ENCODE results near the gene APP. TPM values are rescaled to one million over a fixed set of nuclear protein-coding genes. Genes with fewer than 3 reads are reported as not detected.

APP gene
- total and polyA plus RNA-seq, 7 donors = 71.7 to 355 (median 270) TPM

GRCh38 chr21:26007951-26008498 lies 162.5 kb downstream of the APP start:
- Histone ChIP-seq H3K4me3 (no peak overlapping the region), H3K27ac (peak overlapping the region in 2 of 4 donors; percentile 12 to 43)
- intact Hi-C loops (cut with DNase I) = loop anchor here (10.0 kb wide), 1 partner anchor 113 kb away; no protein-coding TSS in a partner anchor

GRCh38 chr21:26005464-26005863 lies 165.1 kb downstream of the APP start:
- no peaks in the 10 kb centered on the region for H3K9me3 ChIP-seq
- no peaks in the 10 kb centered on the region for H3K36me3 ChIP-seq
- no peak overlapping the region for H3K27ac ChIP-seq
- TF ChIP-seq CTCF (IDR thresholded peaks at IDR 0.05) (no peak), POLR2A (IDR thresholded peaks at IDR 0.05) (no peak), POLR2AphosphoS5 (IDR thresholded peaks at IDR 0.05) (no peak), EP300 (IDR thresholded peaks at IDR 0.05) (no peak)
- H3K4me3 ChIP-seq = no peak overlapping the region
- 97% methylated on average over 1 of the region's 1 CpG for WGBS, 2 donors
- intact Hi-C loops (cut with DNase I) = loop anchor here (10.0 kb wide), 1 partner anchor 111 kb away; no protein-coding TSS in a partner anchor
- H3K4me1 ChIP-seq = peaks cover 0 to 3% (median 0%) of the 10 kb centered on the region in 4 donors
- no peaks in the 10 kb centered on the region for H3K27me3 ChIP-seq
- DNase-seq = no peak

More at GRCh38 chr21:26007951-26008498, 162.5 kb downstream of the APP start:
- 76 to 84% methylated on average over 8 of the region's 8 CpGs for WGBS, 2 donors
- Histone ChIP-seq H3K9me3 (no peaks in the 10 kb centered on the region), H3K36me3 (peaks cover 0 to 3% (median 0%) of the 10 kb centered on the region in 4 donors), H3K27me3 (no peaks in the 10 kb centered on the region), H3K4me1 (peaks cover 0 to 3% (median 0%) of the 10 kb centered on the region in 4 donors)
- no peak for DNase-seq
- TF ChIP-seq POLR2A (IDR thresholded peaks at IDR 0.05) (no peak), EP300 (IDR thresholded peaks at IDR 0.05) (no peak), POLR2AphosphoS5 (IDR thresholded peaks at IDR 0.05) (no peak), CTCF (IDR thresholded peaks at IDR 0.05) (no peak)

GRCh38 chr21:26003404-26003803 lies 167.2 kb downstream of the APP start:
- intact Hi-C loops (cut with DNase I) = loop anchor here (10.0 kb wide), 1 partner anchor 109 kb away; no protein-coding TSS in a partner anchor
- H3K9me3 ChIP-seq = no peaks in the 10 kb centered on the region
- H3K27me3 ChIP-seq = no peaks in the 10 kb centered on the region
- no peak overlapping the region for H3K4me3 ChIP-seq
- DNase-seq = no peak
- H3K27ac ChIP-seq = no peak overlapping the region
- TF ChIP-seq CTCF (IDR thresholded peaks at IDR 0.05) = no peak
- no peak for TF ChIP-seq POLR2AphosphoS5 (IDR thresholded peaks at IDR 0.05)
- no peak for TF ChIP-seq EP300 (IDR thresholded peaks at IDR 0.05)
- no peak for TF ChIP-seq POLR2A (IDR thresholded peaks at IDR 0.05)
- WGBS, 2 donors = 94% methylated on average over 4 of the region's 4 CpGs
- peaks cover 0 to 1% (median 0%) of the 10 kb centered on the region in 4 donors for H3K4me1 ChIP-seq
- no peaks in the 10 kb centered on the region for H3K36me3 ChIP-seq

- H3K4me1 ChIP-seq = no peaks in the 10 kb centered on the region
- H3K27ac ChIP-seq = no peak overlapping the region
- H3K27me3 ChIP-seq = no peaks in the 10 kb centered on the region
- intact Hi-C loops (cut with DNase I) = loop anchor here (10.0 kb wide), 1 partner anchor 107 kb away; no protein-coding TSS in a partner anchor
- no peak for DNase-seq
- no peak overlapping the region for H3K4me3 ChIP-seq
- no peaks in the 10 kb centered on the region for H3K9me3 ChIP-seq
- TF ChIP-seq CTCF (IDR thresholded peaks at IDR 0.05) (no peak), POLR2A (IDR thresholded peaks at IDR 0.05) (no peak), POLR2AphosphoS5 (IDR thresholded peaks at IDR 0.05) (no peak), EP300 (IDR thresholded peaks at IDR 0.05) (no peak)
- H3K36me3 ChIP-seq = peaks cover 0 to 19% (median 0%) of the 10 kb centered on the region in 4 donors
- 46 to 84% methylated on average over 5 of the region's 5 CpGs for WGBS, 2 donors
Measured at GRCh38 chr21:26001356-26001755, 169.2 kb downstream of the APP start.
